KOPT-K1 (cell line): ENCODE data around the gene AGBL4.

Experiments
- H3K27ac ChIP-seq: fragments of 200-600 bp; sonication (generic); 2 replicates; pipeline ENCODE4 v1.5.1; 2016; ENCODE audit warnings: antibody characterized with exemption, mild to moderate bottlenecking, low read depth, low read length; ENCODE audit not compliant: poor library complexity, severe bottlenecking
- H3K36me3 ChIP-seq: fragments of 200-600 bp; sonication (generic); 2 replicates; pipeline ENCODE4 v1.5.1; 2017; ENCODE audit warnings: antibody characterized with exemption, mild to moderate bottlenecking, low read length, moderate library complexity; ENCODE audit not compliant: insufficient read depth
- H3K9me3 ChIP-seq: fragments of 200-600 bp; sonication (generic); 2 replicates; pipeline ENCODE4 v1.5.1; 2017; ENCODE audit warnings: antibody characterized with exemption, low read length, mild to moderate bottlenecking; ENCODE audit not compliant: insufficient read depth, poor library complexity, severe bottlenecking

AGBL4 gene

GRCh38 chr1:48667782-48668181 is 1356.0 kb downstream of the AGBL4 start:
- Histone ChIP-seq H3K27ac (no peak overlapping the region), H3K9me3 (no peaks in the 10 kb centered on the region), H3K36me3 (no peaks in the 10 kb centered on the region)

- Histone ChIP-seq H3K27ac (no peak overlapping the region), H3K9me3 (no peaks in the 10 kb centered on the region), H3K36me3 (no peaks in the 10 kb centered on the region)
Measured at GRCh38 chr1:48665708-48666407, 1357.9 kb downstream of the AGBL4 start.

GRCh38 chr1:48661726-48662463 is 1361.9 kb downstream of the AGBL4 start:
- no peaks in the 10 kb centered on the region for H3K9me3 ChIP-seq
- no peak overlapping the region for H3K27ac ChIP-seq
- no peaks in the 10 kb centered on the region for H3K36me3 ChIP-seq

GRCh38 chr1:48659801-48660200 is 1364.0 kb downstream of the AGBL4 start:
- Histone ChIP-seq H3K9me3 (no peaks in the 10 kb centered on the region), H3K36me3 (no peaks in the 10 kb centered on the region), H3K27ac (no peak overlapping the region)

GRCh38 chr1:48657413-48657812 is 1366.3 kb downstream of the AGBL4 start:
- Histone ChIP-seq H3K36me3 (no peaks in the 10 kb centered on the region), H3K9me3 (no peaks in the 10 kb centered on the region)

GRCh38 chr1:48654606-48655210 is 1369.0 kb downstream of the AGBL4 start:
- no peak overlapping the region for H3K27ac ChIP-seq
- no peaks in the 10 kb centered on the region for H3K9me3 ChIP-seq
- no peaks in the 10 kb centered on the region for H3K36me3 ChIP-seq

More at GRCh38 chr1:48657413-48657812, 1366.3 kb downstream of the AGBL4 start:
- no peak overlapping the region for H3K27ac ChIP-seq

GRCh38 chr1:48652334-48652733 is 1371.4 kb downstream of the AGBL4 start:
- no peak overlapping the region for H3K27ac ChIP-seq
- H3K36me3 ChIP-seq, result no peaks in the 10 kb centered on the region
- no peaks in the 10 kb centered on the region for H3K9me3 ChIP-seq

- Histone ChIP-seq H3K36me3 (no peaks in the 10 kb centered on the region), H3K9me3 (no peaks in the 10 kb centered on the region), H3K27ac (no peak overlapping the region)
Measured at GRCh38 chr1:48649880-48650279, 1373.9 kb downstream of the AGBL4 start.

GRCh38 chr1:48645883-48646282 is 1377.9 kb downstream of the AGBL4 start:
- H3K9me3 ChIP-seq, result no peaks in the 10 kb centered on the region
- H3K27ac ChIP-seq, result no peak overlapping the region
- no peaks in the 10 kb centered on the region for H3K36me3 ChIP-seq

GRCh38 chr1:48644905-48645605 is 1378.7 kb downstream of the AGBL4 start:
- Histone ChIP-seq H3K36me3 (no peaks in the 10 kb centered on the region), H3K9me3 (no peaks in the 10 kb centered on the region), H3K27ac (no peak overlapping the region)

GRCh38 chr1:48644190-48644900 is 1379.4 kb downstream of the AGBL4 start:
- Histone ChIP-seq H3K9me3 (no peaks in the 10 kb centered on the region), H3K27ac (no peak overlapping the region), H3K36me3 (no peaks in the 10 kb centered on the region)

GRCh38 chr1:48643193-48643592 is 1380.6 kb downstream of the AGBL4 start:
- Histone ChIP-seq H3K9me3 (no peaks in the 10 kb centered on the region), H3K36me3 (no peaks in the 10 kb centered on the region), H3K27ac (no peak overlapping the region)

- H3K9me3 ChIP-seq, result no peaks in the 10 kb centered on the region
- H3K36me3 ChIP-seq, result no peaks in the 10 kb centered on the region
- no peak overlapping the region for H3K27ac ChIP-seq
Measured at GRCh38 chr1:48640836-48641492, 1382.8 kb downstream of the AGBL4 start.

GRCh38 chr1:48629867-48630266 is 1393.9 kb downstream of the AGBL4 start:
- Histone ChIP-seq H3K9me3 (no peaks in the 10 kb centered on the region), H3K27ac (no peak overlapping the region), H3K36me3 (no peaks in the 10 kb centered on the region)
